Suppressor macrophage treated with lipopolysaccharide for 1 hour (primary cell): ENCODE data around the gene PHACTR3.

Source experiments
- DNase-seq, 3 donors: peaks; one replicate each; pipeline ENCODE4 v3.0.0-alpha.2; 2020 to 2022

The PHACTR3 gene

GRCh38 chr20:59703046-59703445 is 98.7 kb downstream of the PHACTR3 start:
- DNase-seq = no peak

DNA sequence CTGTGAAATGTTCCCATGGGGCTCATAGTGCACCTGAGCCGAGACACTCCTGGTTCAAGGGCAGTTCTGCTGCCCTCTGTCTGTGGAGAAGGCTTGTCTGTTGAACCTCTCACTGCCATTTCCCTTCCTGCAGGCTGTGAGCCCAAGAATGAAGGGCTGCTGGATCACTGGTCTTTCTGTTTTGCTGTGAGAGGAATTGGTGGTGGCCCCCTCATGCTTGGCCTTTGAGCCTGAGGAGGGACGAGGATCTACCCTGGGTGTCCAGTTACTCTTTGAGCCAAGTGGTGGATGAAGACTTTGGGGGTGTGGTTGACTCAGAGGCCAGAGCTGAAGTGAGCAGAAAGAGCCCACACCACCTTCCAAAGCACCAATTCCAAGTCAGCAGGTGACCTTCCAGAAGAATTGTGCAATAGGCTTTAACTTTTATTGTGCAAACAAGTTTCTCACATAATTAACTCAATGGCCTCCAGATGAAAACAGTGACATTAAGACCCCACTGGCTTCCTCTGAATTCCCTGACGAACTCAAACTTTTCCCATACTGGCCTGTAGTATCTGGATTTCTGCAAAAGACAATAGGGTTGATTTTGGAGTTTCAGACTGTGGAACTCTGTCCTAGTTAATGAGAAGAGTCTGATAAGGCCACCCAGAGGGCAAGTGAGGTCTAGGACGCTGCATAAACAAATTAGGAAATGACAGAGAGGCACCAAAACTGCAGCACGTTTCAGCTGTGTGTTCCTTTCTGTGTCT is 101.5 kb downstream of the PHACTR3 start:
- DNase-seq = no peak

GRCh38 chr20:59706400-59706693 is 102.0 kb downstream of the PHACTR3 start:
- DNase-seq = no peak

DNA sequence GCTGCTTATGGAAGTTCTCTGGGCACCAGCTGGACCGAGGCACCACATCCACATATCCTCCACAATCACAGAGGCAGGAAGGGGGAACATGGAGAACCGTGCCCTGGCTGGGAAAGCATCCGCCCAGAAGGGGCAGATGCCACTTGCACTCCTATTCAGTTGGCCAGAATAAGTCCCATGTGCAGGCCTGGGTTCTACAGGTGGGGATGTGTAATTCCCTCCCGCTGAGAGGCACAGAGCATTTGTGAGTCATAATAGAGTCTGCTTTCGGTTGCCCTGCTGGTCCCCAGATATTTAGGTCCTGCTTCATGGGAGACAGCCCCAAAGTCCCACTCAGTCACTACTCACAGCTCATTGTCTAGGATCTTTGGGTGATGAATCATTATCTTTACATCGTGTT is 104.0 kb downstream of the PHACTR3 start:
- DNase-seq = no peak

GRCh38 chr20:59709636-59710035 is 105.3 kb downstream of the PHACTR3 start:
- DNase-seq = no peak

DNA sequence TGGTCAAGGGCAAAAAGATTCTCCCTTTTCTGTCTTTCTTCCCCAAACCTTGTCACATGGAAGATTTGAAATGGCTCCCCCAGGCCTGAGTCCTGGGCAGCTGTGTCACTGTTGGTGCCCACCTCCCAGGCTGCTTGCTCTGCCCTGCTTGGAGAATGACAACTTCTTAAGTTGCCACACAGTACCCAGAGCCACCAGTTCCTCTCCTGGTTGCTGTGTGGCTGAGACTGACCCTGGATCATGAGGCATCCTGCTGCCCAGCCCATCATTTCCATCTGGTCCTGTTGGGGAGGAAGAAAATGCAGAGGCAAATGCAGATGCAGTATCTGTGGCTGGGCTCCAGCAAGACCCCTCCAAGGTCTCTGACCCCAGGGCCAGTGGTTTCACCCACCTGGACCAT is 113.7 kb downstream of the PHACTR3 start:
- peak in 2 of 3 donors; percentile 20 to 26 for DNase-seq

GRCh38 chr20:59718751-59719150 is 114.4 kb downstream of the PHACTR3 start:
- DNase-seq = peak; percentile 26 to 41 (median 31)

GRCh38 chr20:59720013-59720412 is 115.7 kb downstream of the PHACTR3 start:
- DNase-seq = no peak

DNA sequence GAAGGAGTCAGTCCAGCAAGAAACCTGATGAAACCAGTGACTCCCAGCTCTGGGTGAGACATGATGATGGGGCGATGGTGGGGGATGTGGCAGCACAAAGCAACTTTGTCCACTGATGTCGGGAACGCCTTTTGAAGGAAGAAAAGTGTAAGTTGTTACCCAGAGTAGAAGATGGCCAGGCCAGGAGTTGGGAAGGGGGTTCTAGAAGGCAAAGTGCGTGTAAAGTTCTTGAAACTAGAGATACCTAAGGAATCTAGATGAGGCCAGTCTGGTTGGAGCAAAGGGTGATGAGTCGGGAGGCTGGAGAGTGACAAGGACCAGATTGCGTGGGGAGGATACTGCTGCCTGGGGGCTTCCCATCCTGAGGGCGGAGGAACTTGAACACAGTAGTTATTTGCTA is 117.0 kb downstream of the PHACTR3 start:
- no peak for DNase-seq

- DNase-seq = peak; percentile 88 to 93 (median 91)
These were observed 118.8 kb downstream of the PHACTR3 start for GRCh38 chr20:59723108-59723500.

DNA sequence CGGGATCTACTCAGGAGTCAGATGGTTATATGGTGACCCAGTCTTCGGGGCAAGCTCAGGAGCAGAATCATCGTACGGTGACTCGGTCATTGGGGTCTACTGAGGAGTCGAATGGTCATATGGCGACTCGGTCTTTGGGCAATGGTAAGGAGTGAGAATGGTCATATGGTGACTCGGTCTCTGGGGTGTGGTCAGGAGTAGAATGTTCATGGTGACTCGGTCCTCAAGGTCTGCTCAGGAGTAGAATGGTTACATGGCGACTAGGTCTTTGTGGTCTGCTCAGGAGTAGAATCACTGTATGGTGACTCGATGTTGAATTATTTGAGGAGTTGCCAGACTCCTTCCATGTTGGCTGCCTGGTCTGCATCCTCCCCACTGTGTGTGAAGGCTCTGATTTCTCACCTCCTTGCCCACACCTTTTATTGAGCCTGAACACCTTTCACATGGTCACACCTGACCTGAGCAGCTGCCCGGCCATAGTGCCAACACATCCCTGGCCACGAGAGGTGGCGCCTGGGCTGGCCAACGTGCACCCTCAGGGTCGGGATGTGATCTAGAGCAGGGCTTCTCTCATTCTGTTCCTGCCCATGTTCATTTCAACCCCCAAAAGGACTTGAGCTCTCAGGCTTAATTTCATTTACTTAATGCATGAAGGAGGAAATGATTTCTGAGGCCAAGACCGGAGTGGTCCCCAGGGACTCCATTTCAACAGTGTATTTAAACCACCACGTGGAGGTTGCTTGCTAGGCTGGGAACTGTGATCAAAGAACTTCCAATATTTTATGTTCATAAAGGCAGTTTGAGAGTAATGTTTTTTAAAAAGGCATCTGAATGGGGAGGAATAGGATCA is 119.5 kb downstream of the PHACTR3 start:
- peak in 2 of 3 donors; percentile 38 to 46 for DNase-seq

- DNase-seq = no peak
These were observed 120.4 kb downstream of the PHACTR3 start for GRCh38 chr20:59724457-59725366.

DNA sequence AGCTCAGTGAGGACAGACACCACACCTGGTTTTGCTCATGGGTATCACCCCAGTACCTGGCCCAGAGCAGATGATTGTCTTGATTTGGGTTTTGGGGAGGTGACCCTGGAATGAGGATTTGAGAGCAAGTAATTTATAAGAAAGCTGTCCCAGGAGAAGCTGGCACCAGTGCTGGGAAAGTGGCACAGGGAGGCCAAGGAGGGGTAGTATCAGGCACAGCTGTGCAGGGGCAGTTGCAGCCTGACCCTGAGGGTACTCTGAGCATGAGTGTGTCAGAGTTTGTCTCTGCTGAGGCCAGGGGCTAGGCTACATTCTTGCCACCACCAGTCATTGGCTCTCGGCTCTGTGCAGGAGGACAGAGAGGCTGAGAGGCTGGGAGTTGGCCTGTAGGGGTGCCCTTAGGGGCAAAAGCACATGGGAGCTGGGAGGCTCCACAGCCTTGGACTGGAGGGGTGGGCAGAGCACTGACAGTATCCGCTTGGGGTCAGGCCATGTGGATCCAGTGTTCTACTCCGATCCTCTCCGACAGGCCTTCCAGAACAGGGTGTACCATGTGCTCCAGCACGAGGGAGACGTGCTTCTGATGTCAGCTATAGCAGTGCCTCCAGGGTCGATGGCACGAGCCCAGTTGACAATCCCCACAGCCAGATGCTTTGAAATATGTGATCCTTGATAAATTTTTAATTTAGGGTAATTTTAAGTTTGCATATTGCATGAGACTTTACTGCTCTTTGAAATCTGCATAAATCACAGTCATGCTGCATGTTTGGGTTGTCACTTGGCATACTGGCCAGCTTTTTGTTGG is 121.3 kb downstream of the PHACTR3 start:
- DNase-seq = no peak

DNA sequence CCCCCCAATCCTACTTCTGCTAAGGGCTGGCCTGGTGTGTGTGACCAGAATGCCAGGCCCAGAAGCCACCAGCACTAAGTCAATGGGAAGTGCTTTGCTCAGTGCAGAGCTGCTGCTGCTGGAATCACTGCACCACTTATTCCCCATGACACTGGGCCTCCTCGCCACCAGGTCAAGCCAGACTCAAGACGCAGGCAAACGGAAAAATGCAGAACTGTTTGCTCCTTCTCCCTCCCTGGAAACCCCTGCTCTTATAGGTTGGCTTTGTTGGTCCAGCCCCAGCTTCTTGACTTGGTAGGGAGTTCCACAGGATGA is 121.9 kb downstream of the PHACTR3 start:
- DNase-seq = no peak

DNA sequence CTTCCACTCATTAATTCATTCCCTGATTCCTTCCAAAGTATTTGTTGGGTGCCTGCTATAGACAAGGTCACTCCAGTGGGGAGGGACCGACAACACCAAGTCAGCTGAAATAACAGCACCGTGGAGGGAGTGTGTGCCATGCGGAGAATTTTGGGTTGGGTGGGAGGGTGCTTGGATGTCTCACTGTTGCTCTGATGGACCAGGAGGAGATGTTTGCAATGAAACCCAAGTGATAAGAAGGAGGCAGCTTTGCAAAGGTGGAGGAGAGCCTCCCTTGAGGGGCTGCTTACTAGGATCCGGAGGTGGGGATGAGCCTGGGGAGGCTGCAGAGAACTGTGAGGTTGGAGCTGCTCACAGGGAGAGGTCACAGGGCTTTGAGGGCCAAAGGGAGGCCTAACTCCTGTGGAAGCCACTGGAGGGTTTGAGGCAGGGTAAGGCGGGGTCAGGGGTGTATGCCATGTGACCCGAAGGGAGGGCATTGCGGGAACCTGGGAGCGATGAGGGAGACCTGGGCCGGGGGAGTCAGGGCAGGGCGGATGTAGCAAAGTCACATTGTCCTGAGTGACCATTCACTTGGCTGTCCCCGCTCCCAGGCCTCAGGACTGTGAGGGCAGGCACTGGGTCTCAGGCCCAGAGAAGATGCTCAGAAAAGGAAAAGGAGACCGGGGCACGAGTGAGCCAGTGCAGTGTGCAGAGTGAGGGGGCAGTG is 124.5 kb downstream of the PHACTR3 start:
- DNase-seq = no peak

- peak; percentile 38 to 49 (median 42) for DNase-seq
These were observed 125.2 kb downstream of the PHACTR3 start for GRCh38 chr20:59729506-59729905.

DNA sequence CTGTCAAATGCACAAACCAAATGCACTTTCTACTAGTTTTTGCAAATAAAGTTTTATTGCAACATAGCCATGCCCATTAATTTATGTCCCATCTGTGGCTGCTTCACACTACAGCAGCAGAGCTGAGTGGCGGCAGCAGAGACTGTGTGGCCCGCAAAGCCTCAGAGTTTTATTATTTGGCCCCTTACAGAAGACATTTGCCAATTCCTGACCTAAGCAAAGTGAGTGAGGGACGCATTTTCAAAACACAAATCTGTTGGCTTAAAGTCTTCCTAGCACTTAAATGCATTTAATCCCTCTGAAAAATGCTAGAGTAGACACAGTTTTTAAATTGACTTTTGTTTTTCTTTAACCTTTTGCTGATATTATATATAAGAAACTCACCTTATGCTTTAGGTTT is 126.4 kb downstream of the PHACTR3 start:
- no peak for DNase-seq

GRCh38 chr20:59731376-59731775 is 127.0 kb downstream of the PHACTR3 start:
- DNase-seq = no peak

GRCh38 chr20:59733351-59733750 is 129.0 kb downstream of the PHACTR3 start:
- peak; percentile 54 to 60 (median 57) for DNase-seq

GRCh38 chr20:59735486-59735885 is 131.1 kb downstream of the PHACTR3 start:
- DNase-seq = no peak

DNA sequence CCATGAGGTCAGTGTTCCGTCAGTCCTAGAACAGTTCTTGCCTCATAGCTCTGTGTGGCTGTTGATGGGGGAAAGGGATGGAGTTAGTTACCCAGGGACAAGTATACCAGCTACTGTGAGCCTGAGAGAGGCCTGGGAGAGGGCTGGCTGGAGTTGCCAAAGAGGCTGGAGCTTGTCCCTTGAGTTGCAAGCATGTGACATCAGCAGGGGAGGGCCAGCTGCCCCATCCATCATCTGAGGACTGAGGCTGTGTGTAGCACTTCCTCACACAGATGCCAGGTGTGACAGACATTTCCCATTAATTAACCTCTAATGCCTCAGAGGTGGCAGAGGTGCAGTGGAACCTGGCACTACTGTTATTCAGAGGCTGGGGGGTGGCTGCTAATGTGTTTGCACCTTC is 131.6 kb downstream of the PHACTR3 start:
- no peak for DNase-seq

GRCh38 chr20:59736366-59736765 is 132.0 kb downstream of the PHACTR3 start:
- no peak for DNase-seq
